GM12878 (cell line): Measurements from ENCODE around the gene MAP3K5. TPM values are rescaled to one million over a fixed set of nuclear protein-coding genes. Genes with fewer than 3 reads are reported as not detected.

Experiments
- CBX5 ChIP-seq: sonication (generic); IDR thresholded peaks from 2 replicates; pipeline ENCODE4 v1.6.1; 2016; ENCODE audit warnings: low read depth, moderate library complexity, mild to moderate bottlenecking, inconsistent platforms
- CEBPZ ChIP-seq: fragments of 150-350 bp; IDR thresholded peaks from 2 replicates; pipeline ENCODE4 v1.6.1; 2016; ENCODE audit warnings: low read depth, low read length
- SREBF2 ChIP-seq: IDR thresholded peaks from 2 replicates; pipeline ENCODE4 v1.6.1; 2012; ENCODE audit warnings: mild to moderate bottlenecking, low read length
- YBX1 ChIP-seq: fragments of 450-650 bp; IDR thresholded peaks from 2 replicates; pipeline ENCODE4 v1.6.1; 2016; ENCODE audit warnings: antibody characterized with exemption
- ZBTB4 ChIP-seq: fragments of 450-650 bp; formaldehyde crosslinking; IDR thresholded peaks from 2 replicates; pipeline ENCODE4 v1.4.0; 2022; ENCODE audit warnings: mild to moderate bottlenecking, moderate library complexity
- polyA plus RNA-seq, 11 experiments: library from polyadenylated mRNA; depleted of rRNA in 4 of 11; unstranded in 6 of 11; stranded (reverse) in 5 of 11; fragments of >200 nt; fragmentation: Nextera tagmentation in 4 of 11; fragmentation: Illumina TruSeq in 1 of 11; extraction: Ambion mirVana in 4 of 11; extraction: Trizol in 1 of 11; gene quantifications; 1 replicate in 1 of 11; 2 replicates in 10 of 11; pipeline versions ENCODE4 v1.2.1 to v1.2.3, GENCODE V29; 2011 to 2016; ENCODE audit warnings: inconsistent platforms in 2 of 11, missing spikeins in 2 of 11, low read depth in 1 of 11
- total RNA-seq, 4 experiments: library from RNA; depleted of rRNA in 3 of 4; stranded (reverse); fragments of >200 nt in 3 of 4; fragmentation: Illumina TruSeq in 1 of 4; extraction: Trizol in 1 of 4; gene quantifications; 2 replicates each; pipeline versions ENCODE4 v1.2.1 to v1.2.3, GENCODE V29; 2013 to 2021

Gene MAP3K5
- total and polyA plus RNA-seq, 10 of the 15 experiments (the other 5 are each of a cell fraction or from before 2014, with no cell fraction given): 5.4 to 34.3 (median 26.4) TPM

- TF ChIP-seq ZBTB4 (CRISPR knock-in tag) (no peak), SREBF2 (no peak), YBX1 (no peak), CBX5 (no peak), CEBPZ (no peak)
Measured at GRCh38 chr6:136717716-136717990, 74.6 kb downstream of the MAP3K5 start (continued).
